Measurements from ENCODE around the gene PFDN2. TPM values are rescaled to one million over a fixed set of nuclear protein-coding genes. Genes with fewer than 3 reads are reported as not detected.

PFDN2 gene
- total and polyA plus RNA-seq, 2 of the 4 experiments (the other 2 are of a cell fraction) = 62.4 to 179 TPM

DNA sequence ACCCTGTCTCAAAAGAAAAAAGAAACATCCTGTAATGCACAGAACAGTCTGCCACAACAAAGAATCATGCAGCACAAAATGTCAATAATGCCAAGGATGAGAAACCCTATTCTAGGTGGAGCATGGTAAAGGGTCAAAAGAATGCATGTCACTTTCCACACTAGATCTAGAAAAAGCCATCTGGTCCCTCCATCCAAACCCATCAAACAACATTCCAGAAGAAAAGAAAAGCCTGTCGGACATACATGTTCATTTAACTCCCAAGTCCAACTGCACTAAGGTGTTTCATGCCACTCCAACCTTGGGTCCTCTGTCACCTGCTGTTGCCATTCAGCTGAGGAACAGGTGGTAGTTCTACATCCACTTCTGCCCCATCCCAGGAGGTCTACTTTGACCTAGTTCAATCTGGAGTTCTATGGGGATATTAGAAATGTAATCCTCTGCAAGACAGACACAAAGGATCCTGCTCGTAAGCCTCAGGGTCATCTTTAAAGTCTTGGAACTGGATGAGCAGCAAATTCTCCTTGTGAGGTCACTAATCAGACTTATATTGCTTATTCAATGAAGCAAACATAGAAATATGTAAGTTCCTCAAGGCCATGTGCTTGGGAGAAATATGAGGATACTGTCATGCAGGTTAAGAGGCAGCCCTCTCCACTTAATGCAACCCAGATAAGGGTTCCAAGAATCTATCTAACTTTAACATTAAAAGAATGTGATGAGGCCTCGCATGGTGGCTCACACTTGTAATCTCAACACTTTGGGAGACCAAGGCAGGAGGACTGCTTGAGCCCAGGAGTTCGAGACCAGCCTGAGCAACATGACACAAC is 11.0 kb upstream of the PFDN2 start:
- H4K91ac ChIP-seq (ENCODE audit: insufficient read depth, low read depth, low read length) = no peak overlapping the region
- no peaks in the 10 kb centered on the region; the same call in 1 of the 2 replicates for H3K9me3 ChIP-seq (ENCODE audit: control insufficient read depth, insufficient read depth, low read length)
- no peak for ATAC-seq (ENCODE audit: low read depth)
- H3K9me1 ChIP-seq (ENCODE audit: insufficient read depth, low read length) = peaks cover 13% of the 10 kb centered on the region
- no peak overlapping the region for H2AFZ ChIP-seq (replicated peaks; ENCODE audit: low read length, poor library complexity)
- H3K36me3 ChIP-seq (ENCODE audit: control insufficient read depth, insufficient read depth, low read length) = peaks cover 25% of the 10 kb centered on the region
- no peak for DNase-seq
- no peak overlapping the region for H3K4me3 ChIP-seq (ENCODE audit: insufficient read depth, low read depth, low read length)
- no peak overlapping the region for H2BK5ac ChIP-seq (ENCODE audit: low read depth, low read length, poor library complexity, severe bottlenecking)
- H3K27ac ChIP-seq (ENCODE audit: insufficient read depth, low read length) = no peak overlapping the region
- no peaks in the 10 kb centered on the region for H3K27me3 ChIP-seq (ENCODE audit: control insufficient read depth, insufficient read depth, low read length)
- no peak overlapping the region for H3K18ac ChIP-seq (ENCODE audit: low read depth, low read length)
- H3K9ac ChIP-seq (ENCODE audit: low read depth, low read length) = no peak overlapping the region
- H4K20me1 ChIP-seq (ENCODE audit: insufficient read depth, low read length) = peaks cover 19% of the 10 kb centered on the region
- intact Hi-C loops (cut with micrococcal nuclease) = no loop called here
- no peak overlapping the region for H3K23ac ChIP-seq (ENCODE audit: low read depth, low read length)
- POLR2A ChIA-PET (ENCODE audit: unreplicated experiment) = interaction anchor here (0.6 kb wide), 1 partner anchor 72 kb away, joined by 3 read pairs; no protein-coding TSS in a partner anchor
- in situ Hi-C loops (cut with MboI; ENCODE audit: low sequenced_read_pairs) = no loop called here
- no peak overlapping the region for H2BK15ac ChIP-seq (ENCODE audit: low read depth, low read length)
- no TSS peak for BruUV-seq (replicated peaks)
- WGBS, 2 experiments (ENCODE audit: extremely low coverage in 2 of 2, insufficient read length in 1 of 2) = no CpG with 5 or more reads among the region's 4 CpGs
- CTCF ChIA-PET = no interaction called here
- peaks cover 29 to 81% of the 10 kb centered on the region in 2 experiments for H3K79me1 ChIP-seq (ENCODE audit: low read depth in 1 of 2, low read length in 2 of 2)
- H2BK120ac ChIP-seq (ENCODE audit: low read depth, low read length) = no peak overlapping the region
- no peak overlapping the region for H2AK5ac ChIP-seq (ENCODE audit: low read depth, low read length)
- H2BK20ac ChIP-seq (ENCODE audit: low read depth, low read length) = no peak overlapping the region
- H3K4ac ChIP-seq (ENCODE audit: low read depth, low read length) = no peak overlapping the region
- H3K4me1 ChIP-seq (ENCODE audit: control insufficient read depth, insufficient read depth, low read length) = peaks cover 2% of the 10 kb centered on the region
- dilution Hi-C loops (cut with HindIII; ENCODE audit: low sequenced_read_pairs, unreplicated experiment) = no loop called here
- H3K56ac ChIP-seq (ENCODE audit: extremely low read depth, insufficient read depth, low read length) = no peak overlapping the region
- H4K5ac ChIP-seq (ENCODE audit: low read depth, low read length) = no peak overlapping the region
- H3K14ac ChIP-seq (replicated peaks; ENCODE audit: low read depth, low read length) = no peak overlapping the region
- H4K8ac ChIP-seq (ENCODE audit: low read depth in 2 of 2, low read length in 2 of 2) = no peak overlapping the region
- no peak overlapping the region for H2AK9ac ChIP-seq (replicated peaks; ENCODE audit: low read depth, low read length, poor library complexity)
- TF ChIP-seq RAD21 (IDR thresholded peaks at IDR 0.05; ENCODE audit: low read length) (no peak), POLR2A (IDR thresholded peaks at IDR 0.05; ENCODE audit: low read depth, low read length) (no peak), CTCF (conservative IDR thresholded peaks at IDR 0.05; ENCODE audit: low read depth, low read length) (no peak), MAFK (IDR thresholded peaks at IDR 0.05; ENCODE audit: low read depth, low read length) (no peak), MXI1 (IDR thresholded peaks at IDR 0.05; ENCODE audit: borderline replicate concordance, low read depth, low read length) (no peak), CHD1 (IDR thresholded peaks at IDR 0.05; ENCODE audit: low read depth, low read length) (no peak), CEBPB (IDR thresholded peaks at IDR 0.05; ENCODE audit: low read depth, low read length) (no peak), MAZ (IDR thresholded peaks at IDR 0.05; ENCODE audit: borderline replicate concordance, low read depth, low read length) (no peak), ELK1 (IDR thresholded peaks at IDR 0.05; ENCODE audit: borderline replicate concordance, low read depth, low read length) (no peak), SMC3 (IDR thresholded peaks at IDR 0.05; ENCODE audit: low read depth, low read length) (no peak), USF2 (IDR thresholded peaks at IDR 0.05; ENCODE audit: low read depth, low read length) (no peak), NFE2L2 (IDR thresholded peaks at IDR 0.05; ENCODE audit: low read depth, low read length) (no peak), BHLHE40 (IDR thresholded peaks at IDR 0.05; ENCODE audit: low read depth, low read length) (no peak), RFX5 (IDR thresholded peaks at IDR 0.05; ENCODE audit: low read depth, low read length) (no peak), FOS (IDR thresholded peaks at IDR 0.05; ENCODE audit: low read depth, low read length) (no peak)
- H3K4me2 ChIP-seq (ENCODE audit: low read depth, low read length) = no peak overlapping the region
